Middle frontal gyrus (tissue), 1 donor: ENCODE data around the gene MRPL41.
A peak's percentile ranks its signal among the peaks of the same experiment; 100 is the strongest.
"Not testable (repeated sequence)": the region's sequence is repeated elsewhere in the genome, so short reads cannot be mapped to it uniquely, and the experiment has no call there.

Experiments used
- DNase-seq: peaks from one replicate; pipeline ENCODE4 v3.0.0-alpha.2; 2015; ENCODE audit warnings: low spot score; ENCODE audit errors: extremely low spot score

Gene MRPL41

DNA sequence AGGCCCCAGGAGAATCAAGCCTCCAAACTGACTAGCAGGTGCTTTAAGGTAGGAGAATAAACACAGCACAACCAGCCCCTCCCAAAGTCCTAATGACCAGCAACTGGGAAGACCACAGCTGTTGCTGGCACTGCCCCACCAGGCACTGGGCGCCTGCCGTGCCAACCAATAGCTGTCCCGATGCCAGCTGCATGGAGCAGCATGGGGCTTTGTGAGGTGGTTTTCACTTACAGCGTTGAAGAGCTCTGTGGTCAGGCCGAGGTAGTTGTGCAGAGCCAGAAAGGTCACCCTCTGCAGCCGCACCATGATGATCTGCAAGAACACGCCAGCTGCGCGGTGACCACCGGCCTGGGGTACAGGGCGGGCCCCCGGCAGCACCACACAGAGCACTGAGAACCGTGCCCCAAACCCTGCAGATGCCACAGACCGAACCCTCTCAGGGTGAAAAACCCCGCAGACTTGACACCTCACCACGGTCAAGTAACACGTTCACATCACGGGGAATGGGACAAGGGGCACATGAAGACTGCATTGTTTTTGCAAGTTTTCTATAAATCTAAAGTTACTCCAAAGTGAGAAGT lies 30.2 kb upstream of the MRPL41 start:
- no peak for DNase-seq

DNA sequence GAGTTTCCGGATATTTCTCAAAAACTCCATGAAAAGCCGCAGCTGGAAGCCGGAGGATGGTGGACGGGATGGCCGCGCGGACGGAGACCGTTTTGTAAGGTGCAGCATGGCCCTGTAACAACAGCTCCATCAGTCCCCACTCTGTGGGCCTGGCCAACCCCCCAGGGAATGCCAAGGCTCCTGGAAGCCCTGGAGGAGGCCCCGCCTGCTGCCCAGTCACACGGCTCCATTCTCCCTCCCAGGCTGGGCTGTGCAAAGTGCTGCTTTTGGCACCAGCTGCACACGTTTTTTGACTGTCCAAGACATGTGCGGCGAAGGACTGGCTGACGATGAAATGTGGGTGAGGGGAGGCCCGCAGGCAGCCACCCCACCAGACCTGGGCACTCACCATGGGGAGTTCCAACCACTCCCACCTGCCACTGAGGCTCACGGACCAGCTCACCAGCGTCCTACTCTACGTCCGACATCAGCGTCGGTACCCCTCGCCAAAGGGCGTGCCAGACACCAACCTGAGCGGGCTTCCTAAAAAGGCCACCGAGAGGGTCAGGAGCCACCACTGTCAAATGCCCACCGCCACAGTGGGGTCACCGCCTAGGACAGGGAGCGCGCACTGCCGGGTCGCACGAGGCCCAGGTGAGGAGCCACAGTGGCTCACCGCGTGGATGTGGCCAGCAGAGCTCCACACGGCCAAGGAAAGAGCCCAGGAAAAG lies 28.8 kb upstream of the MRPL41 start:
- no peak for DNase-seq

DNA sequence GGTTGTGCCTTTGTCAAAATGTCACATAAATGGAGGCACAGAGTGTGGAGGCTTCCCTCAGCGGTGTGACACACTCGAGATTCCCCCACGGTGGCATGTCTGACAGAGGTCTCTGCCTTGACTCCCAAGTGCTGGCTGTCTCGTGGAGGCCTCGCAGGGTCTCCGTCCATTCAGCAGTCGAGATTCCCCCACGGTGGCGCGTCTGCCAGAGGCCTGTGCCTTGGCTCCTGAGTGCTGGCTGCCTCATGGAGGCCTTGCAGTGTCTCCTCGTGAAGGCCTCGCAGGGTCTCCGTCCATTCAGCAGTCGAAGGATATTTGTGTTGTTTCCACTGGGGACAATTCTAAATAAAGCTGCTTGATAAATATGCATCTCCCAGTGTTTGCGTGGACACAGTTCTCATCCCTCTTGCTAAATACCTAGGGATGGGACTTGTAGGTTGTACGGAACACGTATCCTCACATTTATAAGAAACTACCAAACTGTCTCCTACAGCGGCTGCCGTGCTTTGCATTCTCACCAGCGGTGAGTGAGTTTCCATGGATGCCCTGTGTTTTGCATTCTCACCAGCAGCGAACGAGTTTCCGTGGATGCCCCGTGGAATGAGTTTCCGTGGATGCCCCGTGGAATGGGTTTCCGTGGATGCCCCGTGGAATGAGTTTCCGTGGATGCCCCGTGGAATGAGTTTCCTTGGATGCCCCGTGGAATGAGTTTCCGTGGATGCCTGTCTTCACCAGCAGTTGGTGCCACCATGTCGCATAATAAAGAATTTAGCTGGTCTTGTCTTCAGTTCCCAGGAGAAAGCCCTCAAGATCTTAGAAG lies 27.3 kb upstream of the MRPL41 start:
- no peak for DNase-seq

DNA sequence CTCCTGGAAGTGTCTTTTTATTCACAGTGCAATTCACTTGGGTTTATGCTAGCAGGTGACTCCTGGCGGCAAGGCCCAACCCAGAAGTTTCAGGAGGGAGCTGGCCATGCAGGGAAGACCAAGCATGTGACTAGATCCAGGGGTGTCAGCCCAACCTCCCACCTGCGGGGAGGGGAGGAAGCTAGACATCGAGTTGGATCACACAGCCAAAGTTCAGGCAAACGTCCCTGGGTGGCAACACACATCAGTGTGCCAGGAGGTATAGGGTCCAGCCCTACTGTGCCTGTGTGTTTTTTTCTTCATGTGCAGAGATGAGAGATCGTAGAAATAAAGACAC lies 26.7 kb upstream of the MRPL41 start:
- DNase-seq, result no peak

DNA sequence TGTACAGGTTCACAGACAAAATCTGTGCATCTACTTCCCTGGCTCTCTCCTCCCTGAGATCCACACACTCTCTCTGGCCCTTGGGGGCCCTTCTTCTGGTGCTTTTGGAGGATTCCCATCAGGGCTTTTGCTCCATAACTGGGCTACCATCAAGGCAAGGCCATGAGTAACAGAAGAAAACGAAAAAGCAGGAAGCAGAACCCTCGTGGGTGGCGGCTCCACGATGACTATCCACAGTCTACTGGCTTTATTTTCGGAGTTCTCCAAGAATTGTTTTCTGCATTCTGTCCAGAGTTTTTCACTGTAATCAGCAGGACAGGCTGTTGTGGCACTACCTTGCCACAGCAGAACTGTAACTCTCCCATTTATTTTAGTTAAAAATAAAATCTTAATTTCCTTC lies 21.3 kb upstream of the MRPL41 start:
- DNase-seq, result no peak

DNA sequence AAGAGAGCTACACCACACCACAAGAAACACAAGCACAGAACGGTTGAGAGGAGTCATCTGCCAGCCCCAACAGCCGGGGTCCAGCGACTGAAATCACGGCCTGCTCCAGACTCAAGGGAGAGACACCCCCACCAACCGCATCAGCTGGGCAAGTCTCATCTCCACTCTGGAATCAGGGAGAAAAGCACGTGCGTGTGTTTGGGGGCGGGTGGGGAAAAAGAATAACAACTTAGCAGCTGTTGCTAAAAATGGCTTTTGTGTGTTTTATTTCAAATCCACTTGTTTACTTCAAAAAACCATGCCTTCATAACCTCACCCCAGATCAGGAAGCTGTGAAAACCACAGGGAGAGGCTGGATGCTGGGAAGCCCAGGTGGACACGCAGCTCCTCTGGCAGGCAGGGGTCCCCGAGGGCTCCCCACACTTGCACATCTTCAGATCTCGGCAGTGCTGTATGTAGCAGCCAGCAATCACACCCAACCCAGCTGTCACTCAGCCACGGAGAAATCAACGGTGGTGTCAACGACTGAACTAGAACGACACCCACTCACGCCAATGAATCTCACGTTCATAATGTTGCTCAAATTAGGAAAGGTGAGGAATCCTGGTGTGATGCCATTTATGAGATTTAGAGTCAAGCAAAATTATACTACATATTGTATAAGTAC lies 20.4 kb upstream of the MRPL41 start:
- no peak for DNase-seq

DNA sequence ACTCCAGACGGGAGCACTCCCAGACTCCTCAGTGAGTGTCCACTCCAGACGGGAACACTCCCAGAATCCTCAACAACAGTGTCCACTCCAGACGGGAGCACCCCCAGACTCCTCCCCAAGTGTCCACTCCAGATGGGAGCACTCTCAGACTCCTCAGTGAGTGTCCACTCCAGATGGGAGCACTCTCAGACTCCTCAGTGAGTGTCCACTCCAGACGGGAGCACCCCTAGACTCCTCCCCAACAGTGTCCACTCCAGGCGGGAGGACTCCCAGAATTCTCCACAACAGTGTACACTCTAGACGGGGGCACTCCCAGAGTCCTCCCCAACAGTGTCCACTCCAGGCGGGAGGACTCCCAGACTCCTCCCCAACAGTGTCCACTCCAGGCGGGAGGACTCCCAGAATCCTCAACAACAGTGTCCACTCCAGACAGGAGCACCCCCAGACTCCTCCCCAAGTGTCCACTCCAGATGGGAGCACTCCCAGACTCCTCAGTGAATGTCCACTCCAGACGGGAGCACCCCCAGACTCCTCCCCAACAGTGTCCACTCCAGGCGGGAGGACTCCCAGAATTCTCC lies 18.7 kb upstream of the MRPL41 start:
- DNase-seq, result not testable (repeated sequence)

DNA sequence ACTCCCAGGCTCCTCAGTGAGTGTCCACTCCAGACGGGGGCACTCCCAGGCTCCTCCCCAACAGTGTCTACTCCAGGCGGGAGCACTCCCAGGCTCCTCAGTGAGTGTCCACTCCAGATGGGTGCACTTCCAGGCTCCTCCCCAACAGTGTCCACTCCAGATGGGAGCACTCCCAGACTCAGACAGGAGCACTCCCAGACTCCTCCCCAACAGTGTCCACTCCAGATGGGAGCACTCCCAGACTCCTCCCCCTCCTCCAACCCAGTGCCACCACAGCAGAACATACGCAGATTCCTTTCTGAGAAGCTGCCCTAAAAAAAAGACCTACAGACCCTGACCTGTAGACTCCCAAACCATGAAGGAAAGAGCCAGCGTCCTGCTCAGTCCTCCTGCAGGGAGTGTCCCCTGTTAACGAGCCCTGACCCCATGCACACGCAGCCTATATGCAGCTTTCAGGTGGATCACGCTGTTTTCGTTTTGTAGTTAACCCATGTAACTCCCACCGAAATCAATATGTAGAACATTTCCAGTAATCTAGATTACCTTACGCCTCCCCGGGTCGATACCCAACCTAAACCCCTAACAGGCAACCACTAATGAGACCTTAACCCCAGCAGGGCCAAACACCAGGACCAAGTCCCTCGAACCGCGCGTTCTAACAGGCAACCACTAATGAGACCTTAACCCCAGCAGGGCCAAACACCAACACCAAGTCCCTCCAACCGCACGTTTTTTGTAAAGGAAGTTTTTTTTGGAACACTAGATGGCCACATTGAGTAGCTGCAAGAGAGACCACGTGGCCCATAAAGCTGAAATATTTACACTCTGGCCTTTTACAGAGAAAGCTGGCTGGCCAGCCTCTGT lies 17.2 kb upstream of the MRPL41 start:
- DNase-seq, result no peak

DNA sequence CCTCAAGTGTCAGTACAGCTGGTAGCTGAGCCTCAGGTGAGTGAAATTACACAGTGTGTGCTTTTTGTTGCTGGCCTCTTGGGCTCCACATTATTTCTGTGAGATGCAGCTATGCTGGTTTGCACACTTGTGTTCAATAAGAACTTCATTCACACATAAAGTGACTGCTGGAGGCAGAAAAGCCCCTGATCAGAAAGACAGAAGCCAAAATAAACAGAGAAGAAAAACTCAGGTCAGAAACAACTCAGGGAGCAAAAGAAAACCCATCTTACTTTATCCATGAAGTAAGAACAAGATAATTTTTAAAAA lies 16.6 kb upstream of the MRPL41 start:
- DNase-seq, result no peak

DNA sequence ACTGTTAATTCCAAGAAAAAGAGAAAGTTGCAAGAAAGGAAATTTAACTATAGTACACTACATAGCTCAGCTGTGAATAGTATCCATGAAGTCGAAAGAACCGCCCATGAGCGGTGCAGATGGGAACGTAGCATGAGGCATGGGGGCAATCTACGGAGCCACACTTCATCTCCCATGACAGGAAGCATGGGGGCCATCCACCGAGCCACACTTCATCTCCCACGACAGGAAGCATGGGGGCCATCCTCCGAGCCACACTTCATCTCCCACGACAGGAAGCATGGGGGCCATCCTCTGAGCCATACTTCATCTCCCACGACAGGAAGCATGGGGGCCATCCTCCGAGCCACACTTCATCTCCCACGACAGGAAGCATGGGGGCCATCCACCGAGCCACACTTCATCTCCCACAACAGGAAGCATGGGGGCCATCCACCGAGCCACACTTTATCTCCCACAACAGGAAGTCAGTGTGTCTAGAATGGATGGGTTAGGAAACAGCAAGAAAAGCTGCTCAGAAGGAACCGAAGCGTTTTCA lies 15.0 kb upstream of the MRPL41 start:
- not testable (repeated sequence) for DNase-seq

DNA sequence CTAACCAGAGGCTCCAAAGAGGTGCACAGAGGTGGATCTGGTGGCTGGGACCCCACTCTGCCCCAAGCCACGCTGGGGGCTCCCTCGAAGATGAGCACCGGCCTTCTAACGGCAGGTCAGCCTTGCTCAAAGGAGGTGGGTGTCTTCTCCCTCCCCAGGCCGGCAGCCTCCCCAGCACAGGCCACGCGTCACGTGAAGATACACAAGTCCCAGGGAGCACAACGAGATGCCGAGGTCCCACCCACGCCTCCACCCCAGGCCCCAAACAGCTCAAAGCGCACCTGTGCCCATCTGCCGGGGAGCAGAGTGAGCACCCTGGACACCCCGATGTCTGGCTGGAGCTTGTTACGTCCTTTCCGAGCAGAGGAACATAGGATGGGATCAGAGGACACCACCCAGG lies 13.6 kb upstream of the MRPL41 start:
- DNase-seq, result no peak

DNA sequence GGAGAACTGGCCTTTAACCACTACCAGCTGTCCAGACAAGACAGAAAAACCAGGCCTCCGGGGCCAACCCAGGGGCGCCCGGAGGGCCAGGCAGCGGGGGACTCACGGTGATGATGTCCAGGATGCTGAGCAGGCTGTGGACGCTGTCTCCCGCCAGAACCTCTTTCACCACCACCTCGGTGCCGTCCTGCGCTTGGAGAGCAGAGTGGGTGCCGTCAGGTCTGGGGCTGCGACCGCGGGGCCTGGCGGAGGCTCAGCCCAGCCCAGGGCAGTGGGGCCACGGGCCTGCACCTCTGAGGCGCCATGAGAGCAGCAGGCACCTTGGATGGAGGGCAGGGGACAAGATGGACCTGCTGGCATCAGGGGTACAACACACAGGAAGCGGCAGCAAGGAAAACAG lies 11.1 kb upstream of the MRPL41 start:
- DNase-seq, result no peak

DNA sequence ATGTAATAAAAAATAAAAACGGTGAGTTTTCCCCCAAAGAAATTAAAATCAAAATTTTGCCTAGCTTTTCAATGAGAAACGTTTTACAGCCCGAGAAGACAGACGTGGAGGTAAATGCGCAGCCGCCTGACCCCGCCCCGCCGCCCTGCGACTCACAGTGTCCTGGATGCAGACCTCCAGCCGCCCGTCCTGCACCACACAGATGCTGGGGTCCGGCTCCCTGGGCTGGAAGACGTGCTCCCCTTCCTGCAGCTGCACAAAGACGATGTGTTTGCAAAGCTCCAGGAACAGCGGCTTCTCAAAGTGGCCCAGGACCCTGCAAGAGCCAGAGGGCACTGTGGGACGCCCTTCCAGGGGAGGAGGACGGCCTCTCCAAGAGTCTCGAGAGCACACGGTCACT lies 9.2 kb upstream of the MRPL41 start:
- DNase-seq, result no peak

DNA sequence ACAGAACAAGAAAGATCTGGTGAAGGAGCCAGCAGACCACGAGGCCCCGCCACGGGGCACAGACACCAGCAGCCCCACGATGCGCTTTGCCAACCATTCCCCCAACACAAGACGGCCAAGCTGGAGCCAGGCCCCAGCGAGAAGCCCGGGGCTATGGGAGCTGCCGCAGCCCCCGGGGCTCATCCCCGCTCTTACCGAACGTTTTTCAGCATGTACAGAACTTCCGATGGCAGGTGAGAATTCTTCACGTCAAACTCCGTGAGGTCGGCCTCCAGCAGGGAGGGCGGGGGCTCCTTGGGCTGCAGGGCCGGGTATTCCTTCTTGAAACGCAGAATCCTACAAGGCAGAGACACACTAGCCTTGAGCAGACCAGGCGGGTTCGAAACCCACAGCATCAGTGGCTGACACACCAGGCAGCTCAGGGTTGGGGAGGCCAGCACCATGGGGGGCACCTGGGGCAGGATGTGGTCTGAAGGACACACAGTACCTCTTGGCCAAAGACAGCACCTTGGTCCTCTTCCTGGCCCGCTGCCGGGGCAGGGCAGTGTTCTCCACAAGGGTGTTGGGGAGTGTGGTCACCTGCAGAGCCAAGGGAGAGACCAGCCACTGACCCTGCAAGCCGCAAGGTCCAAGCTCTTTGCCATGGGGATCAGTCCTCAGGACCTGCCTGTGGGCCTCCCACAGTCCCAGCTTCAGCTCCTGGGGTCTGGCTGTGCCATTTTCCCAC lies 8.3 kb upstream of the MRPL41 start:
- no peak for DNase-seq

DNA sequence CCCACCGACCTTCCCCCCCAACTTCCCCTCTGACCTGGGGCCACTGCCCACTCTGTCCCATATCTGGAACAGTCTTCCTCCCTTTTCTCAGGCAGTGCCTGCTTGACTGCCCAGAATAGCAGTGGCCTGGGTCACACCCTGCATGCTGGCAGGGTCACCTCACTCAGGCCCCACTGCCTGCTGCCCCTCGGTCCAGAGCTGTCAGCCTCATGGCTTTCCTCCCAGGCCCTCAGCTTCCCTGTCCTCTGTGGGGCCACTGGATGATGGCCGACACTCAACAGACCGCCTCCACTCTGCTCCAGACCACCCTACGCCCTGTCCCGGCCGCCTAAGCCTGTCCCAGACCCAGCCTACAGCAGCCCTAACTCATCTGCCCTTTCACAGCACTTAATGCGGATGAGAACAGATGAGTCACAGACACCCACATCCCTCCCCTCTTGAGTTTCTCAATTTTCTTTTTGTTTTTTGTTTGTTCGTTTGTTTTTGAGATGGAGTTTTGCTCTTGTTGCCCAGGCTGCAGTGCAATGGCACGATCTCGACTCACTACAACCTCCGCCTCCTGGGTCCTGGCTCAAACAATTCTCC lies 7.4 kb upstream of the MRPL41 start:
- no peak for DNase-seq

DNA sequence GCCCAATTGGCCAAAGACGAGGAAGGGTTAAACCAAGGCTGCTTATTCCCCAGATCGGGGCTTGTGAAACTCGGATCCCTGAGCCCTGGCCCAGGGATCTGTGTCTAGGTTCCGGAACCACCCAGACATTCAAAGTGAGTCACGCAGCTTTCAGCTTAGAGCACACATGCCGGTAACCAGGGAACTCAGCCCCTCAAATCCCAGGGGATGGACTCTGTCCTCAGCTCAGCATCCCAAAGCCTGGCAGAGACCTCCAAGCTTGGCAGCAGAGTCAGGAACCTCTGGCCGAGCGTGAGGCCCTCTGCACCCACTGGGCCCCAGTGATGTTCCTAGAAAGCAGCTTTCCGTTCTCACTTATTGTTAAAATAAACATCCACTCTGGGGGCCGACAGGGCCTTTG lies 6.6 kb upstream of the MRPL41 start:
- DNase-seq, result no peak

DNA sequence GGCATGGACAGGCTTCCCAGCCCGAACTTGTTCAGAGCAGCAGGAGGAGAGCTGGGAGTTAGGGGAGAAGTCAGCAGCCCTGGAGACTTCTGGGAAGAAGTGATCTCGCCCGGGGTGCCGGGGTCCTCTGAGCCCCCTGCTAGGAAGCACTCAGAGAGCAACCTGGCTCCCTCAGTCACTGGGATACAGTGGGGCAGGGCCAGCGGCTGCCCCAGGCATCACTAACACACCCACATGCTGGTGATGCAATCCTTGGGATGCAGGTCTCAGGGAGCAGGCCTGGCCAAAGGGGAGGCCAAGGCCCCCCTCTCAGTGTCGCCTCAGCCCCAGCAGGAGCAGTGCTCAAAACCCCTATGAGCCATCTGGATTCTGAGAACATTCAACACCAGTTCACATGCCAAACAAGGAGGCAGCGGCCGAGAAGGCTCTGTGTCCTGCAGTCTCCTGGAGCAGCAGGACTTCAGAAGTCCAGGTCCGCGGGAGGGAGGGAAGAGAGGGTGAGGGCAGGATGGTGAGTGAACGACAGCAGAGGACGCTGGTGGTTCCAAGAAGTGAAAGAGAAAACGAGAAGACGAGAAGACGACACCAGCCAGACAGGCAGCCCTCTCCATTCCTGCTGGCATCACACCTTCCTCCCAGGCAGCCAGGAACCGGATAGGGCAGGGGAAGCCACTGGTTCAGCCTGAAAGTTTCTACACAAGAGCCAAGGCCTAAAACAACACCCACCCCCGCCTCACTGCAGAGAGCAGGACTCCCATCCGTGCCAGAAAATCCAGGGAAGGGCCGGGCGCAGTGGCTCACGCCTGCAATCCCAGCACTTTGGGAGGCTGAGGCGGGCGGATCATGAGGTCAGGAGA lies 3.8 kb upstream of the MRPL41 start:
- DNase-seq, result no peak

DNA sequence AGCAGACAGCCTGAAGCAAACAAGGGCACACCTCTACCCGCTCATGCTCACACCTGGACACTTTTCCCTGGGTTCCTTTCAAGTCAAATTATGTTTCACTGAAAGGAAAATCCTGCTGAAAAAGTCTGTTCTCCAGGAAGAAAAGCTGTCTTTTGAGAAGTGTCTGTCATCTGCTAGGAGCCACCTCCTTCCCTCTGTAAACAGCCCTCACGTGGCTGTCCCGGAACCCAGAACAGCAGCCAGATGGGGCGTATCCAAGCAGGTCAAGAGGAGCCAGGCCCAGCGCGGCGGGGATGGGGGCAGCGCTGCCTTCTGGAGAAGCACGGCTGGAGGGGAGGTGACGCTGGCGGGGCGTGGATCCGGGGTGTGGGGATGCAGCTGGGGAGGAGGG lies 1.5 kb upstream of the MRPL41 start, which contains the start of gene PNPLA7:
Gene PNPLA7 (minus strand): TSS at position 172 of the 391 bp plus-strand sequence. CDS start 205 bp downstream, outside the sequence.
- DNase-seq, result peak; percentile 61

DNA sequence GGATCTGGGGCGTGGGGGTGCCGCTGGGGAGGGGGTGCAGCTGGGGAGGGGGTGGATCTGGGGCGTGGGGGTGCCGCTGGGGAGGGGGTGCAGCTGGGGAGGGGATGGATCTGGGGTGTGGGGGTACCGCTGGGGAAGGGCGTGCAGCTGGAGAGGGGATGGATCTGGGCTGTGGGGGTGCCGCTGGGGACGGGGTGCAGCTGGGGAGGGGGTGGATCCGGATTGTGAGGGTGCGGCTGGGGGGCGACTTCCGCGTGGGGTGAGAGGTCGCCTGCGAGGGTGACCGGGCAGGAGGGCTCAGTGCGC lies 768 bp upstream of the MRPL41 start:
- not testable (repeated sequence) for DNase-seq
